ENCODE data around the gene KCNA2. TPM values are rescaled to one million over a fixed set of nuclear protein-coding genes. Genes with fewer than 3 reads are reported as not detected.

Gene KCNA2
- total RNA-seq, 1 donor from 2014 or later = 1.5 TPM

DNA sequence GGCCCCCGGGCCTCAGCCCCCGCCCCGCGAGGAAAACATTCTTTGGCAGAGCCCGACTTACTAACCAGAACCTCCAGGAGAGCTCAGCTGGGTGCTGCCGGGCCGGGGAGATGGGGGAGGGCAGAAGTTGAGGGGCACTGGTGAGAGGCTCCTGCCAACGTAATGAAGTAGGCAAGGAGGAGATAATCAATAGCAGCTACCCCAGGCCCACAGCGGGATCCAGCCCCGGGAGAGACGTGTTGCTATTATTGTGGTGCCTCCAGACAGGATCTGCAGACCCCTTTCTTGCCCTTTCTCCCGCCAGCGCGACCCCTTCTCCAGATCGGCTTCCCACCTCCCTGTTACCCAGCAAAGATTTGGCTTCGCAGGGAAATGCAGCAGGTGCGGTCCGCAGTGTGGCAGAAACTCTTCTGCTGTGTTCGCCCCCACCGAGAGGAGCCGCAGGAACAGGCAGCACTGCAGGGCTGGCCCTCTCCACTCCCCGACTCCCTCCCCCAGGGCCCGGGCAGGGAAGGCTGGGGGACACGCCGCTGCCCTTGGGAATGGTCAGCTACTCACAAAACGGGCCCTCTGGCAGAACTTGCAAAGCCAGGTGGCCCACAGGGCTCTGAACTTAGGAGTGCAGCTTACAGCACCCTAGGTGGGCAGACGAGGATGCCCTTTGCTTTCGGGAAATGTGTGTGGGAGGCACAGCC, 1.5 kb upstream of the KCNA2 start:
- DNase-seq (ENCODE audit: missing footprints) = no peak
- intact Hi-C loops (cut with DNase I) = no loop called here
- no peak for ATAC-seq

DNA sequence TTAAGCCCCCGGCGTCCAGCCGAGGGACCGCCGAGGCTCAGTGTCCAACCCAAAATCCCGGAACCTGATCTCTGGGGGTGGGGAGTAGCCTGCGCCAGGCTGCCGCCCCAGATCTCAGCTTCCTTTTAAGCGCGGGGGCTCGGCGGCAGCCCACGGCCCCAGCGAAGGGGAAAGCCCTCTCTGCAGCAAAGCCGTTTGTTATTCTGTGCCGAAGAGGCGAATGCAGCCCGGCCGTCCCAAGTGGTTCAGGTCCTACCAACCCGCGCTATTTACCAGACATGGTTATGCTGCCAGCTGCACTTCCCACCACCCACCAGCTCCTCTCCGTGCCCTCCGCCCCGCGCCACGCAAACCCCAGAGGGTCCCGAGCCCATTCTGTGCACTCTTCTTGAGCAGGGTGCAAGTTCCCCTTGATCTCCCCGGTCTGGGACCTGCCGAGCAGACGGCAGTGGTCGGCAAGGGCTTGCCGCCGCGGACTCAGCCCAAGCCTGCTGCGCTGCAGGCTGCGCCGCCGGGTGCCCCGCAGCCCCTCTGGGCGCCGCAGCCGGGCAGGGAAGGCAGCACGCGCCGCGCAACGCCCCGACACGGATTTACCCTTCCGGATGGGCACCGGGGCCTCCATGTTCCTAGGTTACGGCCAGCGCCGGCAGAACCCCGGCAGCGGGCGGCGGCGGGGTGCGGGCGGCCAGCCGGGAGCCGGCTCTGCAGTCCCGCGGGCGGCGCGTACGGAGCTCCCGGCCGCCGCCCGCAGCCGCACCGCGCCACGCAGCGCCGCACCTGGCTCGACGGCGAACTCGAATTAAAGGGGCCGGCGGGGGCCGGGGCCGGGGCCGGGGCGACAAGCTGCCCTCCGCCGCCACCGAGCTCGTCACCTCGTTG, 738 bp upstream of the KCNA2 start:
- no peak for DNase-seq (ENCODE audit: missing footprints)
- intact Hi-C loops (cut with DNase I) = no loop called here
- no peak for ATAC-seq

DNA sequence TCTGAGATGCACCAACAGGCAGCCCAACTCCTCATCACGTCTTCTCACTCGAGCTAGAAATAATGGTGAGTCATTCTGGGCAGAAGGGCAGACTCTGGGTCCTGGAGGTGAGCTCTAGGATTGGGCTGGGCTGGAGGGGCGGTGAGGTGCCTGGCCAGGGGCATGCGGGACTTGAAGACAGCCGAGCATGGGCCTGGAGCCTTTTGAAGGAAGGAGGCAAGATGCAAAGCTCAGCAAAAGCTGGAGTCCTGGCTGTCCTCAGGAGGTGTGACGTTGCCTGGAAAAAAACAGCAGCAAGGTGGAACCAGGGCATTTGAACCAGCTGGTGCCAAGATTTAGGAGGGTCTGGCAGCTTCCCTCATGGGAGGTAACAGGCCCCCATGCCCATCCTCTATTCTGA, 712 bp downstream of the KCNA2 start:
- no peak for DNase-seq (ENCODE audit: missing footprints)
- intact Hi-C loops (cut with DNase I) = no loop called here
- no peak for ATAC-seq

DNA sequence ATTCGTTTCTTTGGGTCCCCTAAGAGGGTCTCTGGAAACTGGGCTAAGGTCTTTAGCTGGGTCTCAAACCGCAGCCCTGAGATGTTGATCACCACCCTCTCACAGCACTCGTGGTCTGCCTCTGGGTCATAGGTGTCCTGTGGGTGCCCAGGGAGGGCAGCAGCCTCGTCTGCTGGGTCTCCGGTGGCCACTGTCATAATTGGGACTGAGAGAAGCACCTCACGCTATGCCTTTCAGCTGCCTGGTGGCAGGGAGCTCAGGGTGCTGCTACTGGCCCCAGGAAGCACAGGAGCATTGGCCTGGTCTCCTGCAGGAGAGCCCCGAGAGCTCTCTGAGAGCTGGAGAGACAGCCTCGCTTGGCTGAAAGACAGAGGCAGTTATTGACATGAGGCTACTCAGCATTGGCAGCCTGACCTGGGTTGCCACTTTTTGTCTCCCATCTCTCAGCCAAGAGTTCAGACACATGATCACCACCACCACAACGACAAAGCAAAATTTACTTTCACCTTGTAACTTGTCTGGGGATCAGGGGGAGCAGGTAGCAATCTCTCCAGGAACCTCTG, 1.5 kb downstream of the KCNA2 start:
- DNase-seq (ENCODE audit: missing footprints) = no peak
- no peak for ATAC-seq
- intact Hi-C loops (cut with DNase I) = no loop called here

DNA sequence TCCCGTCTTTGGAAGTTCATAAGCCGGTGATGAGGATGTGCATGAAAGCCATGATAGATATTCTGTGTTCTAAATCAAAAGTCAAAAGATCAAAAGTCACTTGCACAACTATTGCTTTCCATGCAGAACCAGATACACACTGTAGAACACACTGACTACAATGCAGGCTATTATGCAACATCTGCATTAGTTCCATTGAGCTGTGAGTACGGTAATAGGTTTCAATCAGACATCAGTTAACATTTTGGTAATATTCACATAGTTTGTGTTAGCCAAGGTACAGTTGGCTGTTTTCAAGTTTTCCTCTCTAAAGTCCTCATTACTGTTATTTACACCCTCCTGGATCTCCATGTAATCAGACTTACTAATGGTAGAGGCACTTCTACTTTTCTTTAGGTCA, 3.1 kb downstream of the KCNA2 start:
- intact Hi-C loops (cut with DNase I) = no loop called here
- ATAC-seq (no peak), DNase-seq (ENCODE audit: missing footprints) (no peak)

DNA sequence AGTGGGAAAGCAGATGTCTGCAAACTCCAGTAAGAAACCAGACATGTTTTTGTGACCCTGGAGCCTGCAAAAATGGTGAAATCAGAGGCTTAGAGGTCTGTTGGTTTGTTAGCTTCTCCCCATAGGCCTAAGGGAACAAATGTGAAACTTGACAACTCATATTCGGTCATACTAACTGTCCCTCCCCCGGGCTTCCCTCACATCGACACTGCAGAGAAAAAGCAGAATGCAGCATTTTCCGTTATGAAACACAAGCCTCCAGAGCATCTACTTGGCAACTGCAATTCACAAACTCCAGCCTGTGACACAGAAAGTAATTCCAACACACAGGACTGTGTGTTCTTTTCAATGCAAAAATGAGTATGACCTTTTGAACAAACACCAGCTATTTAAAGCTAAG, 3.7 kb downstream of the KCNA2 start:
- intact Hi-C loops (cut with DNase I) = no loop called here
- no peak for DNase-seq (ENCODE audit: missing footprints)
- ATAC-seq = peak; percentile 77

DNA sequence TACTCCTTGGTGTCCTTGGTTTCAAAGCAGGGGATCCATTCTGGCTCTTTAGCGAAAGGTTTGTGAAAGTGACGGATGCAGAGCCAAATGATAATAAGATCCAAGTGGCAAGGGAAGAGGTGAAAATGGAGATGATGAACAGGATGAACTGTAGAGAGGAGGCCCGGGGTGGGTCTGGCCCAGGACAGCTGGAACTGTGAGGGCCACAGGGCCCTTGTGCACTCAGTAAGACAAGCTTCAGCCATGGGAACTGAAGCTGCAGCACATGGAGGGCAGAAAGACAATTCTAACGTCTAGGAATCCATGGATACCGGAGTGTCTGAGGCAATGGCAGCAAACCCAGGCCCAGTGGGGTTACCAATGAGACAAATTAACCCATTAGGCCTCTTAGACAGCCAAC, 4.8 kb downstream of the KCNA2 start:
- intact Hi-C loops (cut with DNase I) = no loop called here
- DNase-seq (ENCODE audit: missing footprints) = no peak
- ATAC-seq = no peak

DNA sequence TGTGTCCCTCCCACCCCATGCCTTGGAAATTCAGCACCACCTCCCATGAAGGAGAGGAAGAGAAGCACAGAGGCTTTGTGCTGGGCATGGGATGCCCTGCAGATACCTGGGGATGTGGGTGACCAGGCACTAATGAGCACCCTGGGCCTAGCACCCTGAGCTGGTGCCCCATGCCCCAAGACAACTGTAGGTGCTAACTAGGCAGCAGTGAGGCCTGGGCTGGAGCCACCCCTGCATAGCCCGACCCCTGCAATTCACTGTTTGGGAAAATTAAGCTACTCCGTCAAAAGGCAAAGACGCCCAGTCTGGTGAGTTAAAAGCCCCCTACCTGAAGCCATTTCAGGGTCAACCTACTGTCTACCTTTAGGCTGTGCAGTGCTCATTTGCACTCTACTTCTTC, 5.4 kb downstream of the KCNA2 start:
- no peak for DNase-seq (ENCODE audit: missing footprints)
- intact Hi-C loops (cut with DNase I) = no loop called here
- no peak for ATAC-seq

DNA sequence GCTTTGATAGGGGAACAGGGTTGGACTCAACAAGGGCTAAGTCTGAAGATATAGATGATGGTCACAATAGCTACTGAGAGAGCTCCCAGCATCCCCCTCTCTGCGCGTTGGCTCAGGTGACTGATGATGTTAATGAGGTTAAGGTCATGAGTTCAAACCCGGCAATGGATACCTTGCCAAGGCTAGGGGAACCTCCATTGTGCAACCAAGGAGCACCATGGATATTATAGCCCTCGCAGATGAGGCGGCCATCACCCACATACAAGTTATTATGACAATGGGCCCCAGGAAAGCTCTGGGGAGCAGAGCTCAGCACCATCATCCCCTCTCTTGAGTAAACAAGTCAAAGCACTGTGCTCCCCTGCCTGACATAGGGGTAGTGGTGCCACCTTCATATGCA, 8.2 kb downstream of the KCNA2 start:
- no peak for DNase-seq (ENCODE audit: missing footprints)
- ATAC-seq = no peak
- intact Hi-C loops (cut with DNase I) = no loop called here

DNA sequence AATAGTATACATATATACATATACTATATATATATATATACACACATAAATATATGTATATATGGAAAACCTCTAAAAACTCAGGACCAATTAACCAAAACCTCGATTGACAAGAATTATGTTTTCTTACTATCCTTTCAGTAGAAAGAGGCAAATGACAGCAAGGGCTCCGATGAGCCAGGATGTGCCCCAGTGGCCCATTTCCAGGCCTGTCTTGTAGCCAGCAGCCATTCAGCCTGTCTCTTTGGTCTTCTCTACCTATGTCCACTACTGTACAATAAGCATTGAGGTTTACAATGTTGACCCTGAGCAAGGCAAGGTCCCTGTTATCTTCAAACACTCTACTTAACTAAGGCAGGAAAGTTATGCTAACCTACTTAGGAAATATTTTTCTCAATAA, 9.8 kb downstream of the KCNA2 start:
- no peak for DNase-seq (ENCODE audit: missing footprints)
- intact Hi-C loops (cut with DNase I) = no loop called here
- ATAC-seq = no peak

DNA sequence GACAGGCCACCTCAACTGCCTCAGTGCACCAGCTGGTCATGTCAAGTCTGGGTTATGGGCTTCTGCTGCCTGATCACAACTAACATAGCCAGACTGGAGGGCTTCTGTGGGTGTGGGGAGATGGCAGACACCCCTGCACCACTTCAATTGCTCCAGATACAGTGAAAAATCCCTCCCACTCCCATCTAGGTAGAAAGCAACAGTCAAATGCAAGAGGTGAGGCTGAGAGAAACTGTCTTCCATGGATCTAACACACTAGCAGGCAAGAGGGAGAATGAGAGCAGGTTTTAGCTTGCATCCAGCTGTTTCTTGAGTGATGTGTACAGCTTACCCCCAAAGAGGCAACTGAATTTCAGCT, 10.8 kb downstream of the KCNA2 start:
- intact Hi-C loops (cut with DNase I) = no loop called here
- ATAC-seq (no peak), DNase-seq (ENCODE audit: missing footprints) (no peak)

DNA sequence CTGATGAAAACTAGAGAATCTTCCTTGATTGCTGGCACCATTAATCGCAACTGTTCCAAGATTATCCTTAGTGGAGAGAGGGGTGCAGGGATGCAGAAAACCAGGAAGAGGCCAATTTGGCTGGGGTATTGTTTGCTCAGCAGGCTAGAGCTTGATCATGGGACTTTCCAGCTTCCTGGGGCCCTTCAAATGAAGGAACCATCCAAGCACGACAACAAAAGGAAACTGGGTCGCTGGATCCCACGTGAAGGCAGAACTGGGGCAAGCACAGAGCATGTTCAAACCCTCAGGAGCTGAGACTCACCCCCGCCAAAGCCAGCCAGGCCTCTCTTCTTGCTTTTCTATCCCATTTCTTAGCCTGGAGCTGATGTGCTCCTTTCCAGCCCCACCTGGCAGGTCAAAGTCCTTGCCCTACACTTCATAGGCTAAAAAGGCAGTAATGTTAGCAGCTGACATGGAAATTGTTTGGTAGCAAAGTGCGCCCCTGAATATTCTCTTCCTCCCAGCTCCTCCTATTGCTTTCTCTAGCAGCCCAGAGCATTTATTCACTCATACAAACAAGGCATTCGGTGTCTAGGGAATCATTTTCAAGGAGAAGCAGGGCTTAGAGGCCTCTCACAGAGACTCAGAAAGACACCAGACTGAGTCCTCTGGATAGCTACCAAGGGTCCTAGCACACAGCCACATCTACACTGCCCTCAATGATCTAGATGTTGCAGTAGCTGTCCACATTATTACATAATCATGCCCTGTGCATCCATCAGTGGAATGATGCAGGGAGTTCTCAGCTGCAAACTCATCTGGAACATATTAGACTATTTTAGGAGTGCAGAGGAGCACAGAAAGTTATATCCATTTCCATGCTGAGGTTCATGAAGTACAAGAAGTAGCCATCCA, 11.5 kb downstream of the KCNA2 start:
- no peak for DNase-seq (ENCODE audit: missing footprints)
- intact Hi-C loops (cut with DNase I) = no loop called here
- no peak for ATAC-seq

DNA sequence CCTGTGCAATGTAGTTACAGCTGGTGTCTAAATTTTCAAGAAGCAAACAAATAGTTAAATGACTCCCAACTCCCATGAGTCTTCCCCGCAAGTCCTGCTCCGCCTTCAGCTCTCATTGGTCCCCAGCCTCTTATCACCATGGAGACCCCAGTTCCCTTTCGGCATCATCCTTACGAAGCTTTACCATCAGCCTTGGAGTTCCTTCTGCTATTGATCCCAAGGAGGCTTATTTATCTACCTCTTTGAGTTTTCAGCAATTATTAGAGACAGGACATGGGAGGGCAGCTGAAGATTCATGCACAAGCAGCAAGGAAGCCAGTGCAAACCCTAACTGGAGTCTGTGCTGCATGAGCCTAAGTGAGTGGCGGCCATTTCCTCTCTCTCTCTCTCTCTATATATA, 12.3 kb downstream of the KCNA2 start:
- intact Hi-C loops (cut with DNase I) = no loop called here
- no peak for DNase-seq (ENCODE audit: missing footprints)
- no peak for ATAC-seq

DNA sequence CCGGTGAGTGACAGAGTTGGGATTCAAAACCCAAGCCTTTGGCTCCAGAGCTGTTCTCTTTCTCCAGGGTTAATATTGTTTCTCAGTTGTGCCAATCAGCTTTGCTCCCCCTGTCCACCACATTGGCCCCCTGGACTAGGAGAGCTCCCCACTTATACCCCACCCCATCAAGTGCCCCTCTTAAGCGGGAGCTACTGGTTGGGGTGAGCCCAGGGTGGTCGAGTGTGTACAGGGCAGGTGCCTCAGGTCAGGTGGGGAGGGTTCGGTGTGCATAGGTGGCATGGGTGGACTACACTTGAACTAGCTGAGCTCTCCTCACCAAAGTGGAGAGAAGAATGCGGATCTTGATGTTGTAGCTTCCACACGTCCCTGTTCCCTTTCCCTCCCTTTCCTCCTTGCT, 14.2 kb downstream of the KCNA2 start:
- intact Hi-C loops (cut with DNase I) = no loop called here
- no peak for DNase-seq (ENCODE audit: missing footprints)
- no peak for ATAC-seq

DNA sequence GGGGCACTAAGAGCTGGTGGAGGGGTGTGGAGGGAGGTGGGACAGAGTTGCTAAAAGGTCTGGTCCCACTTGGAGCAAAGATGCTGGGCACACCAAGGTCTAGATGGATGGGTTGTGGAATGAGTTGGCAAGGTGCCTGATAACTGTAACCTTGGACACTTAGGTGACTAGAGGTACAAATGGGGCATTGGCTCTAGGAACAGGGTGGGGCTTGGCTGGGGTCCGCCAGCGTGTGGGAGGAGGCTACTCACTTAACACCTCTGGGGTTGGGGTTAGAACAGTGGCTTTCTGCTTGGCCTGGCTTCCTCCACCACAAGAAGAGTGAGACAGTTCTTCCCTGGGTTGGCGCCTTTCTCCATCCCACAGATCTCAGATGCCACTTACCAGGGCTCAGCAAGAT, 17.2 kb downstream of the KCNA2 start:
- ATAC-seq (no peak), DNase-seq (ENCODE audit: missing footprints) (no peak)
- intact Hi-C loops (cut with DNase I) = no loop called here

DNA sequence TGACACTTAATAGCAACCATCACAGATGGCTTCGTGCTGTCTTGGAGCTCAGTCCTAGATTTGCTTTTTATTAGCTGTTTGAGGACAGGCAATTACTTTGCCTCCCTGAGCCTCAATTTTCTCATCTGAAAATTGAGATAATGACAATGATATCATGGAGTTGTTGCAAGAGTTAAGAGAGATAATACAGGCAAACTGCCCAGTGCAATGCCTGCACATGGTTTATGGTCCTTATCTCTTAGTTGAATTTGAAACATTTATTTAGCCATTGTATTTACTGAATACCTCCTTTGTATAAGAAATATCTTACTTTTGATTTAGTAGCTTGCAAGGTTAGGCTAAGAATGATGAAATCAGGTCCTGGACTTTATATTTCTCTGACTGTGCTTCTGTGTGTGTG, 17.7 kb downstream of the KCNA2 start:
- DNase-seq (ENCODE audit: missing footprints) (no peak), ATAC-seq (no peak)
- intact Hi-C loops (cut with DNase I) = no loop called here

DNA sequence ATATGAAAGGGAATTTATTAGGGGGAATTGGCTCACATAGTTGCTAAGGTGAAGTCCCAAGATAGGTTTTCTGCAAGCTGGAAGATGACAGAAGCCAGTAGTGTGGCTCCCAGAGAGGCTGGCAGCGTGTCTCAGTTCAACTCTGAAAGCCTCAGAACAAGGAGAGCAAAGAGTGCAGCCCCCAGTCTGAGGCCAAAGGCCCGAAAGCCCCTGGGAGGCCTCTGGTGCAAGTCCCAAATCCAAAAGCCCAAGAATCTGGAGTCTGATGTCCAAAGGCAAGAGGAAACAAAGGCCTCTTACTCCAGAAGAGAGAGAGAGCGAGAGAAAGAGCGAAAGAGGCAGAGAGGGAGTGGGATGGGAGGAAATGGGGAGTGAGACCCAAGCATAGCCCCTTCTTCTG, 18.3 kb downstream of the KCNA2 start:
- intact Hi-C loops (cut with DNase I) = no loop called here
- DNase-seq (ENCODE audit: missing footprints) (no peak), ATAC-seq (no peak)

DNA sequence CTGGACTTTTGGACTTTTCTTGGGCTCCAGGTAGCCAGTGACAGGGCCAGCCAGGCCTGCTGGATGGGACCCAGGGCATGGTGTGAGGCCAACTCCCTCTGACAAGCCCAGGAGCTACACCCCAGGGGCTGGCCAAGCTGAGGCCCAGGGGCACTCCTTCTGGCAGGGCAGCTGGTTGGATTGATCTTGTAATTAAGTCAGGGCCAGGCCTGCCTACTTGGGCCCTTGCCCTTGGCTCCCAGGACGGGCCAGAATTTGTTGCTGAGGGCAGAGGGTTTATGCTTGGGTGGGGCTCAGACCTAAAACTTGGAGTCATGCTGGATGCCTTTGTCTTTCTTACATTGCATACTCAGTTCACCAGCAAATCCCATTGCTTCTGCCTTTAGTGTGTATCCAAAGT, 20.7 kb downstream of the KCNA2 start:
- DNase-seq (ENCODE audit: missing footprints) (no peak), ATAC-seq (no peak)
- intact Hi-C loops (cut with DNase I) = no loop called here

DNA sequence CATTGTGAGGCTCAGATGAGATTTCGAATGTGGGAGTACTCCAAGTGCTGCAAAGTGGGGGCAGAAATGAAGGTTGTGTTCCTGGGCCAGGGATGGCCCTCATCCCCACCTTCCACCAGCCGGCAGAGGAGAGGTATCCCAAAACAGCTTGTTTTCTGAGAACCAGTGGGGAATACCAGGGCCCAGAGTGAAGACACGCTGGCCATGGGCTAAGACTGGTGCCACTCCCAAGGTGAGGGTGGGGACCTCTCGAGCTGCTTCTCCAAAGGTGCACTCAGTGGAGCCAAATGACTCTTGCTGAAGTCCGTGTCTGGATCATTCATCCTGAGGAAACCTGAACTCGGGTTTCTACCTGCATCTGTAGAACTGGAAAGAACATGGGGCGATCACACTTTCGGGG, 22.1 kb downstream of the KCNA2 start:
- ATAC-seq = no peak
- no peak for DNase-seq (ENCODE audit: missing footprints)
- intact Hi-C loops (cut with DNase I) = no loop called here
